ENCODE results near the gene RBM4B. TPM values are rescaled to one million over a fixed set of nuclear protein-coding genes. Genes with fewer than 3 reads are reported as not detected.

RBM4B gene
- total RNA-seq, 1 donor from 2014 or later = 30.2 TPM

GRCh38 chr11:66705587-66706335 is 28.1 kb upstream of the RBM4B start:
- Histone ChIP-seq H3K9me3 (ENCODE audit: low read depth) (no peaks in the 10 kb centered on the region), H4K20me1 (ENCODE audit: low read depth) (no peaks in the 10 kb centered on the region), H3K27me3 (no peaks in the 10 kb centered on the region), H3F3A (ENCODE audit: low read depth) (no peaks in the 10 kb centered on the region), H3K27ac (no peak overlapping the region), H3K36me3 (no peaks in the 10 kb centered on the region), H3K9ac (no peak overlapping the region), H3K4me2 (no peak overlapping the region), H3K4me1 (no peaks in the 10 kb centered on the region), H2AFZ (replicated peaks) (no peak overlapping the region), H3K4me3 (no peak overlapping the region), H3K79me2 (ENCODE audit: low read depth) (no peaks in the 10 kb centered on the region)
- Mint-ChIP-seq H3K9me3 (no peaks in the 10 kb centered on the region), H3K4me1 (no peaks in the 10 kb centered on the region), H3K4me3 (no peak overlapping the region), H3K36me3 (peaks cover 5% of the 10 kb centered on the region), H3K27me3 (ENCODE audit: insufficient read depth, low read depth) (peaks cover 3% of the 10 kb centered on the region), H3K27ac (peak overlapping the region; percentile 40)
- no peak for TF ChIP-seq CTCF (IDR thresholded peaks at IDR 0.05)
- DNase-seq (ENCODE audit: low spot score) = no peak

- Histone ChIP-seq H3K36me3 (no peaks in the 10 kb centered on the region), H3K9me3 (ENCODE audit: low read depth) (no peaks in the 10 kb centered on the region), H2AFZ (replicated peaks) (no peak overlapping the region), H3K79me2 (ENCODE audit: low read depth) (no peaks in the 10 kb centered on the region), H3K4me1 (no peaks in the 10 kb centered on the region), H3K4me3 (no peak overlapping the region), H3K9ac (no peak overlapping the region), H3K27ac (no peak overlapping the region), H4K20me1 (ENCODE audit: low read depth) (no peaks in the 10 kb centered on the region), H3F3A (ENCODE audit: low read depth) (no peaks in the 10 kb centered on the region), H3K4me2 (no peak overlapping the region), H3K27me3 (no peaks in the 10 kb centered on the region)
- no peak overlapping the region for H3K4me3 Mint-ChIP-seq
- H3K27me3 Mint-ChIP-seq (ENCODE audit: insufficient read depth, low read depth) = peaks cover 3% of the 10 kb centered on the region
- no peak for DNase-seq (ENCODE audit: low spot score)
- no peak overlapping the region for H3K27ac Mint-ChIP-seq
- H3K9me3 Mint-ChIP-seq = no peaks in the 10 kb centered on the region
- H3K4me1 Mint-ChIP-seq = no peaks in the 10 kb centered on the region
- TF ChIP-seq EZH2phosphoT487 (IDR thresholded peaks at IDR 0.05) (no peak), CTCF (IDR thresholded peaks at IDR 0.05) (no peak), EZH2 (IDR thresholded peaks at IDR 0.05) (no peak)
- H3K36me3 Mint-ChIP-seq = peaks cover 6% of the 10 kb centered on the region
Observed at GRCh38 chr11:66704659-66705360, 27.1 kb upstream of the RBM4B start.

GRCh38 chr11:66701432-66702240 is 23.9 kb upstream of the RBM4B start:
- Histone ChIP-seq H3K4me2 (no peak overlapping the region), H3K79me2 (ENCODE audit: low read depth) (no peaks in the 10 kb centered on the region), H3K36me3 (no peaks in the 10 kb centered on the region), H3F3A (ENCODE audit: low read depth) (no peaks in the 10 kb centered on the region), H4K20me1 (ENCODE audit: low read depth) (no peaks in the 10 kb centered on the region), H3K27ac (no peak overlapping the region), H3K4me1 (no peaks in the 10 kb centered on the region), H2AFZ (replicated peaks) (no peak overlapping the region), H3K9me3 (ENCODE audit: low read depth) (no peaks in the 10 kb centered on the region), H3K4me3 (no peak overlapping the region), H3K9ac (no peak overlapping the region), H3K27me3 (no peaks in the 10 kb centered on the region)
- H3K4me3 Mint-ChIP-seq = no peak overlapping the region
- H3K4me1 Mint-ChIP-seq = no peaks in the 10 kb centered on the region
- no peaks in the 10 kb centered on the region for H3K9me3 Mint-ChIP-seq
- H3K27ac Mint-ChIP-seq = no peak overlapping the region
- DNase-seq (ENCODE audit: low spot score) = no peak
- peaks cover 10% of the 10 kb centered on the region for H3K36me3 Mint-ChIP-seq
- no peak for TF ChIP-seq CTCF (IDR thresholded peaks at IDR 0.05)
- no peak for TF ChIP-seq EZH2 (IDR thresholded peaks at IDR 0.05)
- no peak for TF ChIP-seq EZH2phosphoT487 (IDR thresholded peaks at IDR 0.05)
- peaks cover 5% of the 10 kb centered on the region for H3K27me3 Mint-ChIP-seq (ENCODE audit: insufficient read depth, low read depth)

Data from neural progenitor cell (in vitro differentiated cells).